Peyer's patch (tissue), 4 donors: ENCODE data around the gene WASF3. TPM values are rescaled to one million over a fixed set of nuclear protein-coding genes. Genes with fewer than 3 reads are reported as not detected.

Source experiments
- DNase-seq, 3 donors: peaks; one replicate each; pipeline ENCODE4 v3.0.0-alpha.2; 2017 to 2019
- H3K27ac ChIP-seq, 4 donors: fragments of 200-600 bp; sonication (generic); one replicate each; pipeline ENCODE4 v1.5.1; 2016 to 2019
- H3K27me3 ChIP-seq, 2 donors: fragments of 200-600 bp; sonication (generic); one replicate each; pipeline ENCODE4 v1.5.1; 2019
- H3K36me3 ChIP-seq, 3 donors: fragments of 200-600 bp; sonication (generic); one replicate each; pipeline ENCODE4 v1.5.1; 2016 to 2019
- H3K4me1 ChIP-seq, 4 donors: fragments of 200-600 bp; sonication (generic); one replicate each; pipeline ENCODE4 v1.5.1; 2016 to 2019
- H3K4me3 ChIP-seq, 4 donors: fragments of 200-600 bp; sonication (generic); 1 replicate in 3 of 4; 2 replicates in 1 of 4; pipeline ENCODE4 v1.5.1; 2016 to 2019; ENCODE audit warnings: mild to moderate bottlenecking in 1 of 4
- H3K9me3 ChIP-seq, 4 donors: fragments of 200-600 bp; sonication (generic); one replicate each; pipeline ENCODE4 v1.5.1; 2016 to 2019; ENCODE audit warnings: mild to moderate bottlenecking in 1 of 4
- CTCF ChIP-seq, 6 experiments: fragments of 450-650 bp in 4 of 6; fragments of 200-600 bp in 2 of 6; sonication (generic) in 1 of 6; IDR thresholded peaks; one replicate each; pipeline ENCODE4 v1.5.1; 2017 to 2019; ENCODE audit warnings: antibody characterized with exemption in 6 of 6, mild to moderate bottlenecking in 3 of 6, moderate library complexity in 1 of 6
- POLR2A ChIP-seq, 2 donors: fragments of 450-650 bp; IDR thresholded peaks; one replicate each; pipeline ENCODE4 v1.5.1; 2017; ENCODE audit warnings: antibody characterized with exemption in 2 of 2, mild to moderate bottlenecking in 2 of 2, moderate library complexity in 2 of 2
- total RNA-seq, 4 donors: library from RNA; depleted of rRNA; stranded (reverse); fragments of >200 nt; gene quantifications; one replicate each; pipeline ENCODE4 v1.1.0, GENCODE V29; 2016

Gene WASF3
- total RNA-seq, 4 donors from 2014 or later = 1.1 to 23.9 (median 2.7) TPM

GRCh38 chr13:26621731-26622401 is 64.4 kb downstream of the WASF3 start:
- Histone ChIP-seq H3K36me3 (no peaks in the 10 kb centered on the region), H3K27ac (peak overlapping the region in 3 of 4 donors; percentile 40 to 79 (median 53)), H3K27me3 (no peaks in the 10 kb centered on the region), H3K4me1 (peaks cover 0 to 6% (median 0%) of the 10 kb centered on the region in 4 donors), H3K4me3 (no peak overlapping the region), H3K9me3 (peaks cover 0 to 6% (median 0%) of the 10 kb centered on the region in 4 donors)
- TF ChIP-seq CTCF (IDR thresholded peaks at IDR 0.05) (no peak), POLR2A (IDR thresholded peaks at IDR 0.05) (no peak)
- DNase-seq = peak in 2 of 3 donors; percentile 47 to 60

GRCh38 chr13:26623125-26623524 is 65.6 kb downstream of the WASF3 start:
- no peak for DNase-seq
- Histone ChIP-seq H3K27me3 (no peaks in the 10 kb centered on the region), H3K4me1 (peaks cover 0 to 6% (median 0%) of the 10 kb centered on the region in 4 donors), H3K36me3 (no peaks in the 10 kb centered on the region), H3K4me3 (no peak overlapping the region), H3K9me3 (peaks cover 0 to 6% (median 0%) of the 10 kb centered on the region in 4 donors), H3K27ac (no peak overlapping the region)
- TF ChIP-seq POLR2A (IDR thresholded peaks at IDR 0.05) (no peak), CTCF (IDR thresholded peaks at IDR 0.05) (no peak)

GRCh38 chr13:26624572-26624971 is 67.1 kb downstream of the WASF3 start:
- Histone ChIP-seq H3K27me3 (no peaks in the 10 kb centered on the region), H3K27ac (no peak overlapping the region), H3K4me3 (no peak overlapping the region), H3K4me1 (peaks cover 0 to 6% (median 0%) of the 10 kb centered on the region in 4 donors), H3K9me3 (peaks cover 0 to 6% (median 0%) of the 10 kb centered on the region in 4 donors), H3K36me3 (no peaks in the 10 kb centered on the region)
- TF ChIP-seq CTCF (IDR thresholded peaks at IDR 0.05) = no peak
- no peak for TF ChIP-seq POLR2A (IDR thresholded peaks at IDR 0.05)
- no peak for DNase-seq

GRCh38 chr13:26626271-26626670 is 68.8 kb downstream of the WASF3 start:
- DNase-seq = no peak
- TF ChIP-seq CTCF (IDR thresholded peaks at IDR 0.05) = no peak
- TF ChIP-seq POLR2A (IDR thresholded peaks at IDR 0.05) = no peak
- H3K36me3 ChIP-seq = no peaks in the 10 kb centered on the region
- no peak overlapping the region for H3K4me3 ChIP-seq
- peaks cover 0 to 1% (median 0%) of the 10 kb centered on the region in 4 donors for H3K4me1 ChIP-seq
- no peak overlapping the region for H3K27ac ChIP-seq
- H3K27me3 ChIP-seq = no peaks in the 10 kb centered on the region
- peaks cover 0 to 6% (median 0%) of the 10 kb centered on the region in 4 donors for H3K9me3 ChIP-seq

- no peak for TF ChIP-seq POLR2A (IDR thresholded peaks at IDR 0.05)
- peak in 3 of 6 experiments; percentile 23 to 39 (median 31) for TF ChIP-seq CTCF (IDR thresholded peaks at IDR 0.05)
- DNase-seq = peak in 1 of 3 donors; percentile 49
These were observed 71.2 kb downstream of the WASF3 start for GRCh38 chr13:26628706-26629105.

More at GRCh38 chr13:26628706-26629105, 71.2 kb downstream of the WASF3 start:
- Histone ChIP-seq H3K27ac (no peak overlapping the region), H3K4me1 (no peaks in the 10 kb centered on the region), H3K27me3 (no peaks in the 10 kb centered on the region), H3K9me3 (peaks cover 0 to 6% (median 0%) of the 10 kb centered on the region in 4 donors), H3K4me3 (no peak overlapping the region), H3K36me3 (no peaks in the 10 kb centered on the region)
